ENCODE results near the gene ZNF804A. TPM values are rescaled to one million over a fixed set of nuclear protein-coding genes. Genes with fewer than 3 reads are reported as not detected.

Gene ZNF804A
- total RNA-seq, 1 donor from 2014 or later = 2.3 TPM

- no peak overlapping the region for H3K27ac Mint-ChIP-seq
- TF ChIP-seq CTCF (IDR thresholded peaks at IDR 0.05) = no peak
- DNase-seq = no peak
- H3K27me3 Mint-ChIP-seq = no peaks in the 10 kb centered on the region
- intact Hi-C loops (cut with micrococcal nuclease) = no loop called here
- H3K36me3 Mint-ChIP-seq (ENCODE audit: low read depth) = no peaks in the 10 kb centered on the region
- ChIA-PET POLR2A (no interaction called here), CTCF (no interaction called here)
- H3K9me3 Mint-ChIP-seq = peaks cover 2% of the 10 kb centered on the region
- H3K4me3 Mint-ChIP-seq = no peak overlapping the region
- ATAC-seq (ENCODE audit: low read depth) = no peak
- H3K4me1 Mint-ChIP-seq = no peaks in the 10 kb centered on the region
Observed at GRCh38 chr2:184589261-184589660, 9.1 kb upstream of the ZNF804A start.

DNA sequence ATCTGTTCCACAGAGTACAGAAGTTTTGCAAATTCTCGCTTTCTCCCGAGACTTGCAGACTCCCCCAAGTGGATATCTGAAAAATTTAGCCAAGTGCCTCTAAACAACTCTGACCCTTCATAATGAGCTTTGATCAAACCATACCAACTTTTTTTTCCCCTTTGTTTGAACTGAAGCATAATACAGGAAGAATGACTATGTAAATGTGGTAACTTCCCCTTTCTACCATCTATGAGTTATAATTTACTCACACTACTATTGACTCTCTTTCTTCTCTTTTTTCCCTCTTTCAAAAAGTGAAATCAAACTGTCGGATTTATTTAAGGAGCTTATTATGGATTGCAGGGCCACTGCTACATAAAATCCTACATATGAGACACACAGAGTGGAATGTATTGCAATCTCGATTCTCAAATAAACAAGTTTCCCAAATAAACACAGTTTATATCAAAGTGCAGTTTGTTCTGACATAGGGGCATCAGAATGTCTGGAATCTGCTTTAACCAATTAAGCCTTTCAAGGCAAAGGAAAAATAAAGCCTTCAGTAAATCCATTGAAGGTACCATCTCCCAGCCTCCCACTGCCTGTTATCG lies 1.4 kb upstream of the ZNF804A start:
- CTCF ChIA-PET = no interaction called here
- no peak for TF ChIP-seq CTCF (IDR thresholded peaks at IDR 0.05)
- POLR2A ChIA-PET = interaction anchor here (1.2 kb wide), 1 partner anchor 1889 kb away, joined by 3 read pairs; the partner anchor contains the start of gene ZC3H15
- peak overlapping the region; percentile 78 for H3K4me3 Mint-ChIP-seq
- H3K36me3 Mint-ChIP-seq (ENCODE audit: low read depth) = peaks cover 2% of the 10 kb centered on the region
- H3K27ac Mint-ChIP-seq = peak overlapping the region; percentile 80
- DNase-seq = no peak
- H3K27me3 Mint-ChIP-seq = peaks cover 14% of the 10 kb centered on the region
- intact Hi-C loops (cut with micrococcal nuclease) = loop anchor here (2.0 to 5.0 kb wide), 2 partner anchors 134 to 225 kb away; no protein-coding TSS in a partner anchor
- peaks cover 30% of the 10 kb centered on the region for H3K4me1 Mint-ChIP-seq
- ATAC-seq (ENCODE audit: low read depth) = peak; percentile 13
- peaks cover 6% of the 10 kb centered on the region for H3K9me3 Mint-ChIP-seq

- ChIA-PET CTCF (no interaction called here), POLR2A (interaction anchor here (0.7 to 1.2 kb wide), 2 partner anchors 227 to 1888 kb away, joined by 3 read pairs; partner anchors contain the start of gene ZC3H15)
- Mint-ChIP-seq H3K4me3 (peak overlapping the region; percentile 78), H3K9me3 (peaks cover 6% of the 10 kb centered on the region), H3K4me1 (peaks cover 30% of the 10 kb centered on the region), H3K27ac (peak overlapping the region; percentile 80), H3K36me3 (ENCODE audit: low read depth) (peaks cover 2% of the 10 kb centered on the region), H3K27me3 (peaks cover 14% of the 10 kb centered on the region)
- DNase-seq (peak; percentile 23), ATAC-seq (ENCODE audit: low read depth) (peak; percentile 23)
- intact Hi-C loops (cut with micrococcal nuclease) = loop anchor here (2.0 to 5.0 kb wide), 2 partner anchors 133 to 225 kb away; no protein-coding TSS in a partner anchor
- TF ChIP-seq CTCF (IDR thresholded peaks at IDR 0.05) = no peak
Observed at GRCh38 chr2:184597571-184597991, 748 bp upstream of the ZNF804A start.

- Mint-ChIP-seq H3K4me1 (peaks cover 30% of the 10 kb centered on the region), H3K27me3 (peaks cover 14% of the 10 kb centered on the region), H3K4me3 (peak overlapping the region; percentile 78), H3K9me3 (peaks cover 6% of the 10 kb centered on the region), H3K27ac (peak overlapping the region; percentile 80), H3K36me3 (ENCODE audit: low read depth) (peaks cover 2% of the 10 kb centered on the region)
- no peak for ATAC-seq (ENCODE audit: low read depth)
- no peak for DNase-seq
- CTCF ChIA-PET = no interaction called here
- no peak for TF ChIP-seq CTCF (IDR thresholded peaks at IDR 0.05)
- POLR2A ChIA-PET = interaction anchor here (0.7 to 1.2 kb wide), 2 partner anchors 227 to 1888 kb away, joined by 3 read pairs; partner anchors contain the start of gene ZC3H15
- intact Hi-C loops (cut with micrococcal nuclease) = loop anchor here (2.0 to 5.0 kb wide), 2 partner anchors 226 to 1889 kb away; partner anchors contain the start of gene ZC3H15
Observed at GRCh38 chr2:184598002-184598315, 370 bp upstream of the ZNF804A start.

DNA sequence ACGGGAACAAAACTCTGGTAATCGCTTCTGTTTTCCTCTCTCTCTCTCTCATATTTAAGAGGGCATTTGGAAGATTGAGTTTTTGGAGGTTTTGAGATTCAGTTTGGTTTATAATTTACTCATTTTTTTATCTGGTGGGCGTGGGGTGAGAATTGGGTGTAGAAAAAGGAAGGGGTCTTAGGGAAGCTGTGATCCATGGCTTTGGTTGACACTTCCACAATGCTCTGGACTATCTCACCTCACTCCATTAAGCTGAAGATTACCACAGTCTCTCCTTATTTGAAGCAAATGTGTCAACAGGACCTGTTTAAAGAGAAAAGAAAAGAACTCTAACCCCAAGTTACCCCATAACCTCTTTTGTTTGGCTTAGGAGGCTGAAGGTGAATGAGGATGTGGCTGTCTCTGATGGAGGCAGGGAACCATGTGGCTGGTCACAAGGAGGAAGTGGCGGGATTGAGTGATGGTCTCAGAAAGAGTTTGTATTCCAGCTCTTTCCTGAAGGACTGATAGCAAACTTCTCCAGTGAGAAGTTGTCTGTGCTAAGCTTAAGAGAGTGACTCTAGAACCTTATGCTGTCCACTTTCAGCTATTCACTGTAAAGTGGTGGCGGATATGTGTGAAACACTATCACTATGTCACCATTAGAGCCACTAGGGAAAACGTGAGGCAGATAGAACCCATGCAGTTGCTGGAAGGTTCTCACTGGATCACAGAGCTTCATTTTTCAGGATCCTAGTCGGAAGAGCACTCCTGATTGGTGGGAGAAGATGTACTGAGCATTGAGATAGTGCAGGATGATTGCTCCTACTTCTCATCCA lies 934 bp downstream of the ZNF804A start:
- ATAC-seq (ENCODE audit: low read depth) = no peak
- H3K36me3 Mint-ChIP-seq (ENCODE audit: low read depth) = peaks cover 2% of the 10 kb centered on the region
- H3K27ac Mint-ChIP-seq = peak overlapping the region; percentile 62
- ChIA-PET CTCF (no interaction called here), POLR2A (interaction anchor here (0.7 to 1.0 kb wide), 4 partner anchors 12 to 1990 kb away, joined by 3 to 5 read pairs (median 4); partner anchors contain the start of gene ITGAV)
- intact Hi-C loops (cut with micrococcal nuclease) = loop anchor here (2.0 to 5.0 kb wide), 2 partner anchors 227 to 1888 kb away; partner anchors contain the start of gene ZC3H15
- H3K9me3 Mint-ChIP-seq = peaks cover 6% of the 10 kb centered on the region
- H3K4me1 Mint-ChIP-seq = peaks cover 30% of the 10 kb centered on the region
- no peak for DNase-seq
- TF ChIP-seq CTCF (IDR thresholded peaks at IDR 0.05) = no peak
- H3K27me3 Mint-ChIP-seq = peaks cover 14% of the 10 kb centered on the region
- H3K4me3 Mint-ChIP-seq = peak overlapping the region; percentile 78

Data from activated B cell treated with CpG ODN at 0.5 μM for 24 hours (primary cell).